ENCODE data around the gene CDH16.

The CDH16 gene

DNA sequence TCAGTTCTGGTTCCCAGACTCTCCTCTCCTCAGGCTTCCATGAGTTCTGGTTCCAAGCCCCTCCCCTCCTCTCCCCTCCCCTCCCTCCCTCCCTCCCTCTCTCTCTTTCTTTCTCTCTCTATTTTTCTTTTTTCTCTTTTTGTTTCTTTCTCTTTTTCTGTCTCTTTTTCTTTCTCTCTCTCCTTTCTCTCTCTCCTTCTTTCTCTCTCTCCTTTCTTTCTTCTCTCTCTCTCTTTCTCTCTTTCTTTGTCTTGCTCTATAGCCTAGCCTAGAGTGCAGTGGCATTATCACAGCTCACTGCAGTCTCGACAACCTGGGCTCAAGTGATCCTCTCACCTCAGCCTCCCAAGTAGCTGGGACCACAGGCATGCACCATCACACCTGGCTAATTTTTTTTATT, 41.6 kb upstream of the CDH16 start (continued):
- no peak for TF ChIP-seq ZSCAN16 (tag by site-specific recombination; IDR thresholded peaks at IDR 0.05)
- TF ChIP-seq, protein P1, sequence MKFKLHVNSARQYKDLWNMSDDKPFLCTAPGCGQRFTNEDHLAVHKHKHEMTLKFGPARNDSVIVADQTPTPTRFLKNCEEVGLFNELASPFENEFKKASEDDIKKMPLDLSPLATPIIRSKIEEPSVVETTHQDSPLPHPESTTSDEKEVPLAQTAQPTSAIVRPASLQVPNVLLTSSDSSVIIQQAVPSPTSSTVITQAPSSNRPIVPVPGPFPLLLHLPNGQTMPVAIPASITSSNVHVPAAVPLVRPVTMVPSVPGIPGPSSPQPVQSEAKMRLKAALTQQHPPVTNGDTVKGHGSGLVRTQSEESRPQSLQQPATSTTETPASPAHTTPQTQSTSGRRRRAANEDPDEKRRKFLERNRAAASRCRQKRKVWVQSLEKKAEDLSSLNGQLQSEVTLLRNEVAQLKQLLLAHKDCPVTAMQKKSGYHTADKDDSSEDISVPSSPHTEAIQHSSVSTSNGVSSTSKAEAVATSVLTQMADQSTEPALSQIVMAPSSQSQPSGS (tag by site-specific recombination; IDR thresholded peaks at IDR 0.05; ENCODE audit: low read depth), result no peak
- TF ChIP-seq, protein P2, sequence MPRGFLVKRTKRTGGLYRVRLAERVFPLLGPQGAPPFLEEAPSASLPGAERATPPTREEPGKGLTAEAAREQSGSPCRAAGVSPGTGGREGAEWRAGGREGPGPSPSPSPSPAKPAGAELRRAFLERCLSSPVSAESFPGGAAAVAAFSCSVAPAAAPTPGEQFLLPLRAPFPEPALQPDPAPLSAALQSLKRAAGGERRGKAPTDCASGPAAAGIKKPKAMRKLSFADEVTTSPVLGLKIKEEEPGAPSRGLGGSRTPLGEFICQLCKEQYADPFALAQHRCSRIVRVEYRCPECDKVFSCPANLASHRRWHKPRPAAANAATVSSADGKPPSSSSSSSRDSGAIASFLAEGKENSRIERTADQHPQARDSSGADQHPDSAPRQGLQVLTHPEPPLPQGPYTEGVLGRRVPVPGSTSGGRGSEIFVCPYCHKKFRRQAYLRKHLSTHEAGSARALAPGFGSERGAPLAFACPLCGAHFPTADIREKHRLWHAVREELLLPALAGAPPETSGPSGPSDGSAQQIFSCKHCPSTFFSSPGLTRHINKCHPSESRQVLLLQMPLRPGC (tag by site-specific recombination; IDR thresholded peaks at IDR 0.05), result no peak
- TF ChIP-seq ZNF211 (tag by site-specific recombination; IDR thresholded peaks at IDR 0.05; ENCODE audit: low read depth), result no peak
- TF ChIP-seq YY1 (tag by site-specific recombination; IDR thresholded peaks at IDR 0.05), result no peak

DNA sequence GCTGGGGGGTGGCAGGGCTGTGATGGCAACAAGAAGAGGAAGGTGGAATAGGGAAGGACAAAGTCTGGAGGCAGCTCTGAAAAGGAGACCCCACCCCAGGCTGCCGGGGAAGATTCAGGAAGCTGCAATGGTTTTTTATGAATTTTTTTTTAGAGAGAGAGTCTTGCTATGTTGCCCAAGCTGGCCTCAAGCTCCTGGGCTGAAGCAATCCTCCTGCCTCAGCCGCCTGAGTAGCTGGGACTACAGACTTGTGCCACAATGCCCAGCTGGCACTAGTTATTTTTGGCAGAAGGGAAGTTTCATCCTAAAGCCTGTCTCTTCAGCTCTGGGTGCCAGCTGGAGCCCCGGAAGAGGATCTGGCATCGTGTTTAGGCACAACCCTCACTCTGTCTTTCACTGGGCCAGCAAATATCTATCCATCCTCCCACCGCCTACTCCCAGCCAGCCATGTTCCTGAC, 41.0 kb upstream of the CDH16 start:
- Histone ChIP-seq H3K9me3 (ENCODE audit: control insufficient read depth, insufficient read depth, low read depth, low read length) (no peaks in the 10 kb centered on the region), H3K36me3 (ENCODE audit: control insufficient read depth in 2 of 2, insufficient read depth in 1 of 2, low read length in 2 of 2) (peaks cover 0 to 20% of the 10 kb centered on the region in 2 experiments; a peak in 1 of 3 replicates), H3K27ac (ENCODE audit: extremely low read depth, low read depth, low read length) (no peak overlapping the region), H3K4me3 (ENCODE audit: low read depth, low read length) (no peak overlapping the region), H3K4me1 (ENCODE audit: control insufficient read depth, insufficient read depth, low read length) (no peaks in the 10 kb centered on the region)
- ChIA-PET CTCF (interaction anchor here (1.2 to 3.8 kb wide), 11 partner anchors 11 to 229 kb away, joined by 4 to 33 read pairs (median 6); no protein-coding TSS in a partner anchor), POLR2A (interaction anchor here (0.6 to 1.6 kb wide), 2 partner anchors 79 to 300 kb away, joined by 3 to 5 read pairs; partner anchors contain the start of gene PDP2)
- TF ChIP-seq GFI1B (tag by site-specific recombination; IDR thresholded peaks at IDR 0.05), result no peak
- TF ChIP-seq ZIC2 (tag by site-specific recombination; IDR thresholded peaks at IDR 0.05), result no peak
- no peak for TF ChIP-seq ZNF146 (tag by site-specific recombination; IDR thresholded peaks at IDR 0.05)
- no peak for TF ChIP-seq EGR2 (tag by site-specific recombination; IDR thresholded peaks at IDR 0.05; ENCODE audit: low read depth)
- no peak for TF ChIP-seq ZNF600 (tag by site-specific recombination; IDR thresholded peaks at IDR 0.05)
- no peak for TF ChIP-seq ZNF776 (tag by site-specific recombination; IDR thresholded peaks at IDR 0.05; ENCODE audit: borderline replicate concordance)
- TF ChIP-seq ZNF658 (tag by site-specific recombination; IDR thresholded peaks at IDR 0.05), result no peak
- no peak for TF ChIP-seq ZNF654 (tag by site-specific recombination; IDR thresholded peaks at IDR 0.05; ENCODE audit: low read depth)
- TF ChIP-seq, protein P3, sequence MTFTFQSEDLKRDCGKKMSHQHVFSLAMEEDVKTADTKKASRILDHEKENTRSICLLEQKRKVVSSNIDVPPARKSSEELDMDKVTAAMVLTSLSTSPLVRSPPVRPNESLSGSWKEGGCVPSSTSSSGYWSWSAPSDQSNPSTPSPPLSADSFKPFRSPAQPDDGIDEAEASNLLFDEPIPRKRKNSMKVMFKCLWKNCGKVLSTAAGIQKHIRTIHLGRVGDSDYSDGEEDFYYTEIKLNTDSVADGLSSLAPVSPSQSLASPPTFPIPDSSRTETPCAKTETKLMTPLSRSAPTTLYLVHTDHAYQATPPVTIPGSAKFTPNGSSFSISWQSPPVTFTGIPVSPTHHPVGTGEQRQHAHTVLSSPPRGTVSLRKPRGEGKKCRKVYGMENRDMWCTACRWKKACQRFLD (tag by site-specific recombination; IDR thresholded peaks at IDR 0.05), result no peak
- TF ChIP-seq ZBTB21 (tag by site-specific recombination; IDR thresholded peaks at IDR 0.05), result no peak
- TF ChIP-seq, protein P4, sequence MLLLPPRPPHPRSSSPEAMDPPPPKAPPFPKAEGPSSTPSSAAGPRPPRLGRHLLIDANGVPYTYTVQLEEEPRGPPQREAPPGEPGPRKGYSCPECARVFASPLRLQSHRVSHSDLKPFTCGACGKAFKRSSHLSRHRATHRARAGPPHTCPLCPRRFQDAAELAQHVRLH (tag by site-specific recombination; IDR thresholded peaks at IDR 0.05), result no peak
- TF ChIP-seq, protein P5, sequence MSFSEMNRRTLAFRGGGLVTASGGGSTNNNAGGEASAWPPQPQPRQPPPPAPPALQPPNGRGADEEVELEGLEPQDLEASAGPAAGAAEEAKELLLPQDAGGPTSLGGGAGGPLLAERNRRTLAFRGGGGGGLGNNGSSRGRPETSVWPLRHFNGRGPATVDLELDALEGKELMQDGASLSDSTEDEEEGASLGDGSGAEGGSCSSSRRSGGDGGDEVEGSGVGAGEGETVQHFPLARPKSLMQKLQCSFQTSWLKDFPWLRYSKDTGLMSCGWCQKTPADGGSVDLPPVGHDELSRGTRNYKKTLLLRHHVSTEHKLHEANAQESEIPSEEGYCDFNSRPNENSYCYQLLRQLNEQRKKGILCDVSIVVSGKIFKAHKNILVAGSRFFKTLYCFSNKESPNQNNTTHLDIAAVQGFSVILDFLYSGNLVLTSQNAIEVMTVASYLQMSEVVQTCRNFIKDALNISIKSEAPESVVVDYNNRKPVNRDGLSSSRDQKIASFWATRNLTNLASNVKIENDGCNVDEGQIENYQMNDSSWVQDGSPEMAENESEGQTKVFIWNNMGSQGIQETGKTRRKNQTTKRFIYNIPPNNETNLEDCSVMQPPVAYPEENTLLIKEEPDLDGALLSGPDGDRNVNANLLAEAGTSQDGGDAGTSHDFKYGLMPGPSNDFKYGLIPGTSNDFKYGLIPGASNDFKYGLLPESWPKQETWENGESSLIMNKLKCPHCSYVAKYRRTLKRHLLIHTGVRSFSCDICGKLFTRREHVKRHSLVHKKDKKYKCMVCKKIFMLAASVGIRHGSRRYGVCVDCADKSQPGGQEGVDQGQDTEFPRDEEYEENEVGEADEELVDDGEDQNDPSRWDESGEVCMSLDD (tag by site-specific recombination; IDR thresholded peaks at IDR 0.05), result no peak
- TF ChIP-seq ZFP37 (tag by site-specific recombination; IDR thresholded peaks at IDR 0.05), result no peak
- no peak for TF ChIP-seq ZNF16 (tag by site-specific recombination; IDR thresholded peaks at IDR 0.05; ENCODE audit: low read depth)
- TF ChIP-seq ZFP69B (tag by site-specific recombination; IDR thresholded peaks at IDR 0.05), result no peak

Data from HEK293 (cell line).